PC-3 (cell line): ENCODE measurements around the gene CLRN1. TPM values are rescaled to one million over a fixed set of nuclear protein-coding genes. Genes with fewer than 3 reads are reported as not detected.
A peak's percentile ranks its signal among the peaks of the same experiment; 100 is the strongest.

Source experiments
- ATAC-seq: fragments of 200-7000 bp; cut with Tn5 transposase; 2 replicates; pipeline ENCODE4 v1.9.1; 2020; ENCODE audit warnings: mild to moderate bottlenecking, moderate library complexity
- BruUV-seq: library from RNA; stranded (reverse); fragments of 400-500 nt; replicated peaks from 2 replicates; lab custom pipeline; 2021; lab: Mats Ljungman, UMichigan
- CTCF ChIA-PET: fragments of 300-600 bp; sonication (Branson Sonifier 250); formaldehyde crosslinking; loops from one replicate; lab custom pipeline; 2022; ENCODE audit warnings: antibody characterized with exemption; lab: Charles Lee
- POLR2A ChIA-PET: fragments of 300-600 bp; sonication (Branson Sonifier 250); formaldehyde crosslinking; loops from one replicate; lab custom pipeline; 2022; ENCODE audit warnings: antibody characterized with exemption; ENCODE audit not compliant: unreplicated experiment; lab: Charles Lee
- DNase-seq: peaks from one replicate; pipeline ENCODE4 v3.0.0-alpha.2; 2015
- H2AFZ ChIP-seq: fragments of 300-600 bp; sonication (generic); 2 replicates; pipeline ENCODE4 v1.6.0; 2016; ENCODE audit warnings: antibody characterized with exemption, low read length
- H3F3A ChIP-seq: fragments of 300-600 bp; sonication (generic); one replicate; pipeline ENCODE4 v1.6.0; 2017; ENCODE audit warnings: antibody characterized with exemption, low read length, control low read depth, mild to moderate bottlenecking; ENCODE audit not compliant: unreplicated experiment
- H3K27ac ChIP-seq: fragments of 300-600 bp; sonication (generic); 2 replicates; pipeline ENCODE4 v1.5.1; 2016; ENCODE audit warnings: mild to moderate bottlenecking, low read length
- H3K27me3 ChIP-seq: fragments of 300-600 bp; sonication (generic); 2 replicates; pipeline ENCODE4 v1.6.1; 2016; ENCODE audit warnings: low read length, mixed read lengths
- H3K36me3 ChIP-seq: fragments of 300-600 bp; sonication (generic); 2 replicates; pipeline ENCODE4 v1.6.1; 2016; ENCODE audit warnings: low read depth, mixed run types, low read length, mixed read lengths
- H3K4me1 ChIP-seq: fragments of 300-600 bp; sonication (generic); 2 replicates; pipeline ENCODE4 v1.5.1; 2016; ENCODE audit warnings: low read length; ENCODE audit not compliant: insufficient read depth
- H3K4me2 ChIP-seq: fragments of 300-600 bp; sonication (generic); 2 replicates; pipeline ENCODE4 v1.6.0; 2016; ENCODE audit warnings: low read length
- H3K4me3 ChIP-seq: fragments of 300-600 bp; sonication (generic); 2 replicates; pipeline ENCODE4 v1.5.1; 2016; ENCODE audit warnings: mild to moderate bottlenecking, low read length, mixed read lengths
- H3K79me2 ChIP-seq: fragments of 300-600 bp; sonication (generic); 2 replicates; pipeline ENCODE4 v1.6.1; 2017; ENCODE audit warnings: low read length, mixed read lengths
- H3K9ac ChIP-seq: fragments of 300-600 bp; sonication (generic); 2 replicates; pipeline ENCODE4 v1.6.0; 2016; ENCODE audit warnings: mild to moderate bottlenecking, low read length
- H3K9me2 ChIP-seq: fragments of 300-600 bp; sonication (generic); replicated peaks from 2 replicates; pipeline ENCODE4 v1.6.1; 2016; ENCODE audit warnings: mixed run types, low read length, mixed read lengths
- H3K9me3 ChIP-seq: fragments of 300-600 bp; sonication (generic); 2 replicates; pipeline ENCODE4 v1.6.1; 2016; ENCODE audit warnings: low read length, mixed read lengths
- H4K20me1 ChIP-seq: fragments of 300-600 bp; sonication (generic); 2 replicates; pipeline ENCODE4 v1.6.1; 2016; ENCODE audit warnings: low read length, mixed read lengths
- EZH2 ChIP-seq: fragments of 300-600 bp; sonication (generic); IDR thresholded peaks from one replicate; pipeline ENCODE4 v1.6.1; 2017; ENCODE audit warnings: antibody characterized with exemption, mild to moderate bottlenecking, low read length; ENCODE audit not compliant: unreplicated experiment
- EZH2phosphoT487 ChIP-seq: fragments of 300-600 bp; sonication (generic); IDR thresholded peaks from 2 replicates; pipeline ENCODE4 v1.6.1; 2018; ENCODE audit warnings: mild to moderate bottlenecking, antibody characterized with exemption, low read length, borderline replicate concordance
- intact Hi-C: fragments of 100-400 bp; cut with micrococcal nuclease; formaldehyde crosslinking; loops from 2 replicates; pipeline ENCODE4 v1.9.0; 2023
- total RNA-seq: library from RNA; depleted of rRNA; stranded (reverse); fragments of >200 nt; gene quantifications from 2 replicates; pipeline ENCODE4 v1.2.3, GENCODE V29; 2014
- TF ChIP-seq, protein P1 (sequence below): fragments of 300-600 bp; sonication (generic); conservative IDR thresholded peaks from 2 replicates; pipeline ENCODE4 v1.5.1; 2017; ENCODE audit warnings: antibody characterized with exemption, low read depth, mild to moderate bottlenecking, low read length

Gene CLRN1
- total RNA-seq, 1 experiment from 2014 or later: not detected

DNA sequence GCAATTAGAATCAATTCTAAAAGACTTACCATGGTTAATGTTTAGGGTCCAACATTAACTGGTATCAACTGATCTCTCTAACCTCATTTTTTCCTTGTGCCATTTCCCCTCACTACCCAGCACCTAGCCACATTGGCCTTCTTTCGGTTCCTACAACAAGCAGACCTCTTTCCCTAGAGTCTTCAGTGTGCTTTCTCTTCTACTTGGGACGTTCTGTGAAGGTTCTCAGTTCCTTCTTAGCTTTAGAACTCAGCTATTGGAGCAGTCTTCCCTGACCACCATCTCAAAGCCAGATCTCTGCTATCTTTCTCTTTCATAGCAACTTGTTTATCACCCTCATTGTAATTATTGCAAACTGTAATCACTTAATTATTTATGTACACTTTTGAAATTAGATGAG, 35.8 kb downstream of the CLRN1 start:
- H3K79me2 ChIP-seq: no peaks in the 10 kb centered on the region
- H3K9me2 ChIP-seq: no peaks in the 10 kb centered on the region
- intact Hi-C loops: no loop called here
- peaks cover 78% of the 10 kb centered on the region for H3K27me3 ChIP-seq
- no peak overlapping the region for H2AFZ ChIP-seq
- no peak overlapping the region for H3K4me3 ChIP-seq
- H3F3A ChIP-seq: no peaks in the 10 kb centered on the region
- no peak for TF ChIP-seq EZH2phosphoT487
- TF ChIP-seq EZH2: no peak
- TF ChIP-seq, protein P1, sequence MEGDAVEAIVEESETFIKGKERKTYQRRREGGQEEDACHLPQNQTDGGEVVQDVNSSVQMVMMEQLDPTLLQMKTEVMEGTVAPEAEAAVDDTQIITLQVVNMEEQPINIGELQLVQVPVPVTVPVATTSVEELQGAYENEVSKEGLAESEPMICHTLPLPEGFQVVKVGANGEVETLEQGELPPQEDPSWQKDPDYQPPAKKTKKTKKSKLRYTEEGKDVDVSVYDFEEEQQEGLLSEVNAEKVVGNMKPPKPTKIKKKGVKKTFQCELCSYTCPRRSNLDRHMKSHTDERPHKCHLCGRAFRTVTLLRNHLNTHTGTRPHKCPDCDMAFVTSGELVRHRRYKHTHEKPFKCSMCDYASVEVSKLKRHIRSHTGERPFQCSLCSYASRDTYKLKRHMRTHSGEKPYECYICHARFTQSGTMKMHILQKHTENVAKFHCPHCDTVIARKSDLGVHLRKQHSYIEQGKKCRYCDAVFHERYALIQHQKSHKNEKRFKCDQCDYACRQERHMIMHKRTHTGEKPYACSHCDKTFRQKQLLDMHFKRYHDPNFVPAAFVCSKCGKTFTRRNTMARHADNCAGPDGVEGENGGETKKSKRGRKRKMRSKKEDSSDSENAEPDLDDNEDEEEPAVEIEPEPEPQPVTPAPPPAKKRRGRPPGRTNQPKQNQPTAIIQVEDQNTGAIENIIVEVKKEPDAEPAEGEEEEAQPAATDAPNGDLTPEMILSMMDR: no peak
- no peaks in the 10 kb centered on the region for H3K4me1 ChIP-seq
- CTCF ChIA-PET: no interaction called here
- POLR2A ChIA-PET: no interaction called here
- no peaks in the 10 kb centered on the region for H3K36me3 ChIP-seq
- no peak overlapping the region for H3K4me2 ChIP-seq
- BruUV-seq: no TSS peak
- H3K9ac ChIP-seq: no peak overlapping the region
- no peaks in the 10 kb centered on the region for H3K9me3 ChIP-seq
- ATAC-seq (no peak), DNase-seq (no peak)
- H3K27ac ChIP-seq: no peak overlapping the region
- no peaks in the 10 kb centered on the region for H4K20me1 ChIP-seq

GRCh38 chr3:150933473-150933995, 39.0 kb downstream of the CLRN1 start:
- Histone ChIP-seq H3K4me1 (no peaks in the 10 kb centered on the region), H3K9me3 (no peaks in the 10 kb centered on the region), H4K20me1 (no peaks in the 10 kb centered on the region), H3K4me2 (no peak overlapping the region), H3K4me3 (no peak overlapping the region), H2AFZ (no peak overlapping the region), H3K27me3 (peaks cover 82% of the 10 kb centered on the region), H3K9ac (no peak overlapping the region), H3K9me2 (no peaks in the 10 kb centered on the region), H3F3A (no peaks in the 10 kb centered on the region), H3K27ac (no peak overlapping the region), H3K36me3 (no peaks in the 10 kb centered on the region), H3K79me2 (no peaks in the 10 kb centered on the region)
- 0 out of 2 replicates have a peak, but pooled peaks have one; percentile 27 for ATAC-seq
- no TSS peak for BruUV-seq
- ChIA-PET CTCF (no interaction called here), POLR2A (no interaction called here)
- no peak for DNase-seq
- intact Hi-C loops: no loop called here
- TF ChIP-seq EZH2 (no peak), EZH2phosphoT487 (no peak)
- TF ChIP-seq, protein P1: no peak

DNA sequence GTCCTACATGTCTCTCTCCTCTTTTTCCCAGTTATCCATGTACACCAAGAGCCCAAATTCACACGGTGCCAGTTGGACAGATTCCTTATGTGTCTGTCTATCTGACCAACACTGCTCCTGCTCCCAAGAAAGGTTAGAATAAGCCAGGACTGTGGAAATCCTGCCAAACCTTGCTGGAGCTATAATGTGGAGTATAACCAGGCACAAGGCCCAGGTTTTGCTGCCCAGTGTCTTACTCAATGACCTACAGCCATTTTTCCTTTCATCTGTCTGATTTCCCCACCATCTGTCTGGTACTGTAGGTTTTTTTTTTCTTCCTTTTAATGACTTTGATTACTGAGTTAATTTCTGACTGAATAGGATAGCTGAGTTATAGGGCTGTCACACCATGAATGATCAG, 40.8 kb downstream of the CLRN1 start:
- Histone ChIP-seq H3K9ac (no peak overlapping the region), H2AFZ (no peak overlapping the region), H3K4me2 (no peak overlapping the region), H3K27ac (no peak overlapping the region), H3K27me3 (peaks cover 68% of the 10 kb centered on the region), H4K20me1 (no peaks in the 10 kb centered on the region), H3F3A (no peaks in the 10 kb centered on the region), H3K9me3 (no peaks in the 10 kb centered on the region), H3K36me3 (no peaks in the 10 kb centered on the region), H3K9me2 (no peaks in the 10 kb centered on the region), H3K79me2 (no peaks in the 10 kb centered on the region), H3K4me3 (no peak overlapping the region), H3K4me1 (no peaks in the 10 kb centered on the region)
- no TSS peak for BruUV-seq
- intact Hi-C loops: no loop called here
- ChIA-PET CTCF (no interaction called here), POLR2A (no interaction called here)
- ATAC-seq (no peak), DNase-seq (no peak)
- TF ChIP-seq EZH2phosphoT487: no peak
- TF ChIP-seq, protein P1: no peak
- no peak for TF ChIP-seq EZH2
